ENCODE data around the gene SRBD1.

Gene SRBD1

DNA sequence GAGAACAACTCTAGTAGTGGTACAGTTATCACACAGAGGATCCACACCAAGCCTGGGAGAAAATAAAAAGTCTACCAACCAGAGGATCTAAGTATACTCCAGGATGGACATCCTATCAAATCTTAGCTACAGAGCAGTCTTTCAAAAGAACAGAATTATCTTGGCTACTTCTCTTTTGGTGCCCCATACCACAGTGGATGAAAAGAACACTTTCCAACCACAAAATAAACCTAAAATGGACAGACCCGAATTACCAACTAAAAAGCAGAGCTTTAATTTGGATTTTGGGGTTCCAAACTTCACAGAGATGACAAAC is 116.1 kb downstream of the SRBD1 start:
- Histone ChIP-seq H3K27ac (no peak overlapping the region), H3K36me3 (no peaks in the 10 kb centered on the region), H3K4me3 (no peak overlapping the region), H3K9me3 (replicated peaks in 1 of 11) (peaks cover 0 to 3% (median 0%) of the 10 kb centered on the region in 11 experiments; a peak in 1 of 22 replicates), H4K20me1 (no peaks in the 10 kb centered on the region), H3K27me3 (no peaks in the 10 kb centered on the region), H3K4me2 (no peak overlapping the region; a peak in 1 of 22 replicates), H3K4me1 (peaks cover 0 to 20% (median 12%) of the 10 kb centered on the region in 10 experiments; a peak in 16 of 20 replicates), H3K9ac (no peak overlapping the region)
- no peak for TF ChIP-seq Cebpa-rat (IDR thresholded peaks at IDR 0.05)

DNA sequence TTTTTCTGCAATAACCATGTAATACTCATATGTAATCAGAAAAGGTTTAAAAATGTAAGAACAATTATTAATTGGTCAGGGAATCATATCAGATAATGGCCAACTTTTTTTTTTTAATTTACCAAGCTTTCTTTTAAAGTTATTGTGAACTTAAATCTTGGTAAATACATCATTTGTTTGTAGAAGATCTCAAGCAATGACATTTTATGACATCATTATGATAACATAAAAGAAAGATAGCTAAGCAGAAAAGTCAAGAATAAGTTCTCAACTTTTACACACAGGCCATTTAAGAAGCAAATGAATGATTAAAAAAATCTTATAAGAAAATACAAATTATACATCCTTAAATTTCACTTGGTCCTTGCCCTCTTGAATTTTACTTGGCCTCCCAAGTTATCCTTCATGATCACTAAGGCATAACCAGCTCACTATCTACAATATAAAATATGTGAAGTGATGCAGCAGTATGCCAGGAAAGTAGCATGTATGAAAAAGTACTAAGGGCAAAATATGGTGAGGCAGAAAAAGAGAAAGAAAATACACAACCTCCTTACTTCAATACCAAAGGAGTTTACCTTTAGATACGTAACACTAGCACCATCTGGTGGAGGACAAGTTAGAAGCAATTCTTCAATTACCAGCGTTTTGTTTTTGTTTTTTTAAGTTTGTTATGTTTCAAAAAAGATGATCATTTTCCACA is 116.6 kb downstream of the SRBD1 start:
- Histone ChIP-seq H3K27me3 (no peaks in the 10 kb centered on the region), H3K4me2 (no peak overlapping the region), H4K20me1 (no peaks in the 10 kb centered on the region), H3K9me3 (replicated peaks in 1 of 11) (no peaks in the 10 kb centered on the region), H3K27ac (no peak overlapping the region), H3K4me1 (peaks cover 0 to 16% (median 9%) of the 10 kb centered on the region in 10 experiments; a peak in 16 of 20 replicates), H3K36me3 (no peaks in the 10 kb centered on the region), H3K9ac (no peak overlapping the region), H3K4me3 (no peak overlapping the region)
- no peak for TF ChIP-seq Cebpa-rat (IDR thresholded peaks at IDR 0.05)

DNA sequence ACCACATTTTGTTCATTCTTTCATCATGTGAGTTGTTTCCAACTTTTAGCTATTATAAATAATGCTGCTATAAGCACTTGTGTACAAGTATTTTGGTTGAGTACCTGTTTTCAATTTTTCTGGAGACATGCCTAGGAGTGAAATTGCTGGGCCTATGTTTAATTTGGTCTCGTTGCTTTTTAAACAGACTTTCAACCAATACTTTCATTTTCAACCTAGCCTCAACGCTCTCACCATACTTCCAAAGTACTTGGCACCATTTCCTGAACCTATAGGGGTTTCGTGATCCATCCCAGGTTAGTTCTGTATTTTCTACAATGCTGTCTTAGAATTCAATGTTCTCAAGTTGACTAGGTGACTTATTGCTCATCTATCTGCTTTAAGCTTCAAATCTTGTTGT is 126.1 kb downstream of the SRBD1 start:
- no peaks in the 10 kb centered on the region for H4K20me1 ChIP-seq
- peaks cover 0 to 17% (median 0%) of the 10 kb centered on the region in 11 experiments; a peak in 1 of 22 replicates for H3K36me3 ChIP-seq
- no peak overlapping the region for H3K27ac ChIP-seq
- no peak for TF ChIP-seq Cebpa-rat (IDR thresholded peaks at IDR 0.05)
- H3K9me3 ChIP-seq (replicated peaks in 1 of 11), result peaks cover 0 to 4% (median under 1%) of the 10 kb centered on the region in 11 experiments; a peak in 6 of 22 replicates
- H3K4me3 ChIP-seq, result no peak overlapping the region
- no peaks in the 10 kb centered on the region for H3K27me3 ChIP-seq
- no peak overlapping the region for H3K9ac ChIP-seq
- peaks cover 0 to 12% (median 0%) of the 10 kb centered on the region in 10 experiments; a peak in 3 of 20 replicates for H3K4me1 ChIP-seq
- H3K4me2 ChIP-seq, result no peak overlapping the region

DNA sequence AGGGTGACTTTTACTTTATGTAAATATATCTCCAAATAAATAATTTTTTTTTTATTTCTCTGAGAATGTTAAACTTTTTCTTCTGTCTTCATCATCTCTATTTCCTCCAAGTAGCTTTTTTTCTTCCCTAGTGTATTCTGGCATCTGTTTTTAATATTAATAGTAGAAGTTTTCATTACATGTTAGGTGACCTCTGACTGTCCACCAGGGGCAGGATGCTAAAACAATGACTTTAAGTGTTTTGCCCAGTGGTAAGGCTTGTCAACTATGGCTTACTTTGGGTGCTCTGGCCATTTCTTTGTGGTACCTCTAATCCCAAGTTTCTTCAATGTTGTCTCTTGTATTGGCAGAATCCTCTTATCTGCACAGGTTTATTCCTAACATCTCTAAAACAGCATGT is 127.1 kb downstream of the SRBD1 start:
- H3K4me2 ChIP-seq, result no peak overlapping the region
- no peak for TF ChIP-seq Cebpa-rat (IDR thresholded peaks at IDR 0.05)
- peaks cover 0 to 12% (median 7%) of the 10 kb centered on the region in 11 experiments; a peak in 6 of 22 replicates for H3K9me3 ChIP-seq (replicated peaks in 1 of 11)
- H3K36me3 ChIP-seq, result peaks cover 0 to 24% (median 4%) of the 10 kb centered on the region in 11 experiments; a peak in 4 of 22 replicates
- H3K27ac ChIP-seq, result no peak overlapping the region
- H3K4me3 ChIP-seq, result no peak overlapping the region
- H3K9ac ChIP-seq, result no peak overlapping the region
- no peaks in the 10 kb centered on the region for H4K20me1 ChIP-seq
- no peaks in the 10 kb centered on the region for H3K27me3 ChIP-seq
- H3K4me1 ChIP-seq, result peaks cover 0 to 12% (median 0%) of the 10 kb centered on the region in 10 experiments; a peak in 3 of 20 replicates

DNA sequence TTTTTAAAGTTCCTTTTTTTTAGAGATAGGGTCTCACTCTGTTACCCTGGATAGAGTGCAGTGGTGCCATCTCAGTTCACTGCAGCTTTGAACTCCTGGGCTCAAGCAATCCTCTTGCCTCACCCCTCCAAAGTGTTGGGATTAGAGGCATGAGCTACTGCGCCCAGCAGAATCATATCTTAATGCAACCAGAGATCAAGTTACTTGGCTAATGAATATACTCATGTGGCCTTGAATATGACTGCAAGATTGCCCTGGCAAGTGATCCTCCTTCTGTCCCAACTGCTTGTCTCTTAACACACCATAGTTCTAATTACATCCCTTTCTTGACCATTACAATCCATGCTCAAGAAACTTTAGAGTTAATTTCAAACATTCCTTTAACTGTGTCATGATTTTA is 133.5 kb downstream of the SRBD1 start:
- H3K4me3 ChIP-seq, result no peak overlapping the region
- peaks cover 0 to 12% (median 7%) of the 10 kb centered on the region in 11 experiments; a peak in 6 of 22 replicates for H3K9me3 ChIP-seq (replicated peaks in 1 of 11)
- peaks cover 0 to 51% (median 5%) of the 10 kb centered on the region in 11 experiments; a peak in 8 of 22 replicates for H3K36me3 ChIP-seq
- H4K20me1 ChIP-seq, result no peaks in the 10 kb centered on the region
- no peaks in the 10 kb centered on the region for H3K27me3 ChIP-seq
- no peak overlapping the region for H3K27ac ChIP-seq
- peaks cover 0 to 12% (median 0%) of the 10 kb centered on the region in 10 experiments; a peak in 3 of 20 replicates for H3K4me1 ChIP-seq
- no peak overlapping the region for H3K9ac ChIP-seq
- no peak for TF ChIP-seq Cebpa-rat (IDR thresholded peaks at IDR 0.05)
- H3K4me2 ChIP-seq, result no peak overlapping the region

DNA sequence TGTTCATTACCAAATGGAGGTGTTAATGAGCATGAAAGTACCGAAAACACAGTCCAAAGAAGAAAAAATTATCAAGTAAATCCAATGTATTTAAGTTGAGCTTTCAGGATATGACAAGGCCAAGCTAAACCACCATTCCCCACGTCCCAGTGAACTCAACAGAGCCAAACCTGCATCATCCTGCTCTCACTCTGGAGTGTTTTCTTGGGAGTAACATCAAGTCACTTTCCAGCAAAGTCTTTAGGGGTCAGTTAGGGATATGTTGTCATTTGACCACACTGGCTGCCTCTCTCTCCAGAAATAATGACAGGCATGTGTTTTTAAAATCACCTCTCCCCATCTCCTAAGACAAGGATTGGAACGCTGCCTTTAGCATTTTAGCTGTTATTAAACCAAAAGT is 140.5 kb downstream of the SRBD1 start:
- Histone ChIP-seq H3K4me3 (no peak overlapping the region), H3K4me2 (no peak overlapping the region), H3K27ac (no peak overlapping the region), H3K9me3 (replicated peaks in 1 of 11) (no peaks in the 10 kb centered on the region), H3K27me3 (no peaks in the 10 kb centered on the region), H3K36me3 (peaks cover 0 to 15% (median 0%) of the 10 kb centered on the region in 11 experiments; a peak in 4 of 22 replicates), H3K4me1 (no peaks in the 10 kb centered on the region), H3K9ac (no peak overlapping the region), H4K20me1 (no peaks in the 10 kb centered on the region)
- TF ChIP-seq Cebpa-rat (IDR thresholded peaks at IDR 0.05), result no peak

DNA sequence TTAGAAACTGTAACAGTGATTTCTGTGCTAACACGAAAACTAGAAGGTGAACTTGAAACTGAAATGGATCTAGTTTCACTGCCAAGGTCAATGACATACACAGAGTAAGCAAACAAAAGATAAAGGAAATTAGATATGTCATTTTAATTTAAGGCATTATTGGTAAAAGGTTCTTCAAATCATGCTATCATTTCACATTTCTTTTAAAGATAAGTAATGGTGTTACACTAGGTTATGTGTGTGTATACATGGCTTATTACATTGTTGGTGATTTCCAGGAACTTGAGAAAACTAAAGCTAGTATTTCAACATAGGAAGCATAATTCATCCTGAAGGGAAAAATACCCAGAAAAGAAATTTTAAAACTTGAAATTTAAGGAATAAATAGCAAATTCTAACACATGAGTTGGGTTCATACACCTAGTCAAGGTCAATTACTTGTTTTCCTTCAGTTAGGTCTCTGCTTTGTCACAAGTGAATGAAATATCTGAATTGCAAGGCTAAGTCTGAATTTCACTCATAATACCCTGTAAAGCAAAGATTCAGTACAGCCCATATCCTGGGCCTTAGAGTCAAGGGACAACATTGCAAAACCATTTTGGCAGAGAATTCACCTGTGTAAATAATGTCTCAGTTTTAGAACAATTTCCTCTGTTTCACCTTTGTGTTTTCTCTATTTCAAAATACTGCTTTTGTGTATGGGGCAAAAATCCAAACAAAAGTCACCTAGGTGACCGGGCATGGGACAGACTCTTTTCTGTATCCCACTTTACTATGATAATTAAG is 141.6 kb downstream of the SRBD1 start:
- Histone ChIP-seq H3K4me3 (no peak overlapping the region), H3K4me1 (no peaks in the 10 kb centered on the region), H4K20me1 (no peaks in the 10 kb centered on the region), H3K27me3 (no peaks in the 10 kb centered on the region), H3K9me3 (replicated peaks in 1 of 11) (no peaks in the 10 kb centered on the region), H3K36me3 (peaks cover 0 to 4% (median 0%) of the 10 kb centered on the region in 11 experiments; a peak in 2 of 22 replicates), H3K27ac (no peak overlapping the region), H3K9ac (no peak overlapping the region), H3K4me2 (no peak overlapping the region)
- TF ChIP-seq Cebpa-rat (IDR thresholded peaks at IDR 0.05), result no peak

DNA sequence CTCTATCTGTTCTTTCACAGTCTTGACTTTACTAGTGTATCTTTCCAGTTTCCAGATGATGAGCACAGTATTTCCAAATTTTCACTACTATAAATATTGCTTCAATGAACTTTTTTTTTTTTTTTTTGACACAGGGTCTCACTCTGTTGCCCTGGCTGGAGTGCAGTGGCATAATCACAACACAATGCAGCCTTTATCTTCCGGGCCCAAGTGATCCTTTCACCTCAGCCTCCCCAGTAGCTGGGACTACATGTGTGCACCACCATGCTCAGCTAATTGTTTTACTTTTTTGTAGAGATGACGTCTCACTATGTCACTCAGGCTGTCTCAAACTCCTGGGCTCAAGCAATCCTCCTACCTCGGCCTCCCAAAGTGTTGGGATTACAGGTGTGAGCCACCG is 142.8 kb downstream of the SRBD1 start:
- TF ChIP-seq Cebpa-rat (IDR thresholded peaks at IDR 0.05), result no peak
- Histone ChIP-seq H3K27ac (no peak overlapping the region), H3K27me3 (no peaks in the 10 kb centered on the region), H3K4me3 (no peak overlapping the region), H3K36me3 (0 out of 22 replicates have a peak, but pooled peaks cover 0 to 3% (median 0%) of the 10 kb centered on the region in 11 experiments), H3K4me2 (no peak overlapping the region), H3K4me1 (no peaks in the 10 kb centered on the region), H3K9me3 (replicated peaks in 1 of 11) (no peaks in the 10 kb centered on the region), H4K20me1 (no peaks in the 10 kb centered on the region), H3K9ac (no peak overlapping the region)

DNA sequence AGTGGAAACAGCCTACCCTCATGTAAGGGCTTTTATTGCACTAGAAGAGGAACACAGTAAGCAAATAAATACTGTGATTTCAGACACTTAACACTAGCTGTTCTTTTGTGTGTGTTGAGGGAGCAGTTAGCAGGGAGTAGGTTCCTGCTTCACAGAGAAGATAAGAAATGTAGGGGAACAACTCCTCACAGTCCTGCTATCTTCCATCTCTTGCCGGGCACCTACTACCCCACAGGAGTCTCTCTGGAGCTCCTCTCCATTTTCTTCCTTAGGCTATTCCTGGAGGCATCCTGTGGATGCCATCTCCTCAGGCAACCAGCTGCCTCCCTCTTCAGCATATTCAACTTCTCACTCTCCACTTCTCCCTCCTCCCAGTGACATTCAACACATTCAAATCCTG is 145.0 kb downstream of the SRBD1 start:
- H3K4me2 ChIP-seq, result no peak overlapping the region
- no peaks in the 10 kb centered on the region for H4K20me1 ChIP-seq
- H3K9ac ChIP-seq, result no peak overlapping the region
- H3K9me3 ChIP-seq (replicated peaks in 1 of 11), result no peaks in the 10 kb centered on the region
- H3K36me3 ChIP-seq, result peaks cover 0 to 10% (median 4%) of the 10 kb centered on the region in 11 experiments; a peak in 12 of 22 replicates
- TF ChIP-seq Cebpa-rat (IDR thresholded peaks at IDR 0.05), result no peak
- no peaks in the 10 kb centered on the region for H3K27me3 ChIP-seq
- no peak overlapping the region for H3K27ac ChIP-seq
- no peak overlapping the region for H3K4me3 ChIP-seq
- no peaks in the 10 kb centered on the region for H3K4me1 ChIP-seq
